ENCODE data around the gene MYLK4. TPM values are rescaled to one million over a fixed set of nuclear protein-coding genes. Genes with fewer than 3 reads are reported as not detected.

MYLK4 gene
- total RNA-seq, 1 donor from 2014 or later, result 1.2 TPM

DNA sequence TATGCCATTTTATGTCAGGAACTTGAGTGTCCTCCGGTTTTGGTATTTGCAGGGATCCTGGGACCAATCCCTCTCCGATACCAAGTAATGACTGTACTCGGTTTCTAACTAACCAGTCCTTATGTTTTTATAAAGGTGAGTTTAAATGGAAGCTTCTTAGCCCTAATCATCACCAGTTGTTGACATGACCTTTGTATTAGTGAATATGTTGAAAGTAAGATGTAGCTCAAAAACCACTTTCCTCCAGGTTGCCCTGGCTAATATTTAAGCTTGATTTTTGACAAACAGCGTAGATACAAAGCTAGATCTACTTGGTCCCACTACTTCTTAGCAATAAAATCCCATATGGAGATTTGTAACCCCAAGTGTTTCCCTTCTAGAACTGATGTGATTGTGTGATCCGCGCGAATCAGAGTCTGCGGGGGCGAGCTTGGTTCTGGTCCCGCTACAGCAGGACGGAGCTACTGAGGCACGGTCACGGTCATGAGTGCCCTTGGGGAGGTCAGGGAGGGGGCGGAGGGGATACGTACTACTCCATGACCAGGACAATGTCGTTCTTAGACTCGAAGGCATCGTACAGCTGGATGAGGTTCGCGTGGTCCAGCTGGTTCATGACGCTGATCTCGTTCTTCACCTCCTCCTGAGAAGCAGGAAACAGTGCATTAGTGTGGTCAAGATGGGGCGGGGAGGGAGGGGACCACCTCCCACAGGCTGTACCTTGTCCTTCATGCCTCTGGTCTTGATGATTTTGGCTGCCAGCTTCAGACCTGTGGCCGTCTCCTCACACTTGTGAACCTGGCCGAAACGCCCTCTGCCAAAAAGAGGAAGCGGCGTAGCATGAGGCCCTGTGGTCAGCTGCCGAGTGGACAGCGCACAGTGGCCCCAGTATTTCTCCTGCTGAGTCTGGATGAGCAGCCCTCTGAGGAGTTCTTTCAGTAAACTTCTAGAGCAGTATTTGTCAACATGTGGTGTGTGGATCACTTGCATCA, 65.7 kb downstream of the MYLK4 start:
- Histone ChIP-seq H3K4me3 (no peak overlapping the region), H3K9me3 (replicated peaks) (no peaks in the 10 kb centered on the region), H3K36me3 (peaks cover 8% of the 10 kb centered on the region), H3K27me3 (ENCODE audit: low read depth) (no peaks in the 10 kb centered on the region), H3K27ac (replicated peaks) (no peak overlapping the region), H3K4me1 (no peaks in the 10 kb centered on the region)
- no peak for DNase-seq
- intact Hi-C loops (cut with micrococcal nuclease), result no loop called here
- TF ChIP-seq, protein P1, sequence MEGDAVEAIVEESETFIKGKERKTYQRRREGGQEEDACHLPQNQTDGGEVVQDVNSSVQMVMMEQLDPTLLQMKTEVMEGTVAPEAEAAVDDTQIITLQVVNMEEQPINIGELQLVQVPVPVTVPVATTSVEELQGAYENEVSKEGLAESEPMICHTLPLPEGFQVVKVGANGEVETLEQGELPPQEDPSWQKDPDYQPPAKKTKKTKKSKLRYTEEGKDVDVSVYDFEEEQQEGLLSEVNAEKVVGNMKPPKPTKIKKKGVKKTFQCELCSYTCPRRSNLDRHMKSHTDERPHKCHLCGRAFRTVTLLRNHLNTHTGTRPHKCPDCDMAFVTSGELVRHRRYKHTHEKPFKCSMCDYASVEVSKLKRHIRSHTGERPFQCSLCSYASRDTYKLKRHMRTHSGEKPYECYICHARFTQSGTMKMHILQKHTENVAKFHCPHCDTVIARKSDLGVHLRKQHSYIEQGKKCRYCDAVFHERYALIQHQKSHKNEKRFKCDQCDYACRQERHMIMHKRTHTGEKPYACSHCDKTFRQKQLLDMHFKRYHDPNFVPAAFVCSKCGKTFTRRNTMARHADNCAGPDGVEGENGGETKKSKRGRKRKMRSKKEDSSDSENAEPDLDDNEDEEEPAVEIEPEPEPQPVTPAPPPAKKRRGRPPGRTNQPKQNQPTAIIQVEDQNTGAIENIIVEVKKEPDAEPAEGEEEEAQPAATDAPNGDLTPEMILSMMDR (IDR thresholded peaks at IDR 0.05; ENCODE audit: borderline replicate concordance), result no peak

DNA sequence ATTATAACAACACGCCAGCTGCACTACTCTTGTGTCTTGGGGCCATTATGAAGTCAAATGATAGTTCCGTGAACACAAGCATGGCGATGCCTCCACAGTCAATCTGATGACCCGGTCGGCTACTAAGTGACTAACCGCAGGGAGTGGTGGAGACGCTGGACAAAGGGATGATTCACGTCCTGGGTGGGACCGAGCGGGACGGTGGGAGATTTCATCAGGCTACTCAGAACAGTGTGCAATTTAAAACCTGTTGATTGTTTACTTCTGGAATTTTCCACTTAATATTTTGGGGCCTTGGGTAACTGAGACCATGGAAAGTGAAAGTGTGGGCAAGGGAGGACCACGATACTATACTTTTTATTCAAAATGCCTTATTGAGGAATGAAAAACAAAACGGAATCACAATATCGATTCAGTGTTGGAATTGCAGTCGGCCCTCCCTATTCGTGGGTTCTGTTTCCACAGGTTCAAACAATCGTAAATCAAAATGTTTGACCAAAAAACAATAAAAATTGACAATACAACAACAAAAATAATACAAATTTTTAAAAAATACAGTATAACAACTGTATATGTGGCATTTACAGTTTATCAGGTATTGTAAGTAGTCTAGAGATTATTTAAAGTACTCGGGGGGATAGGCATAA, 66.5 kb downstream of the MYLK4 start:
- no peak for DNase-seq
- H3K36me3 ChIP-seq, result peaks cover 8% of the 10 kb centered on the region
- no peaks in the 10 kb centered on the region for H3K4me1 ChIP-seq
- H3K9me3 ChIP-seq (replicated peaks), result no peaks in the 10 kb centered on the region
- no peak overlapping the region for H3K4me3 ChIP-seq
- TF ChIP-seq, protein P1 (IDR thresholded peaks at IDR 0.05; ENCODE audit: borderline replicate concordance), result no peak
- H3K27me3 ChIP-seq (ENCODE audit: low read depth), result no peaks in the 10 kb centered on the region
- H3K27ac ChIP-seq (replicated peaks), result no peak overlapping the region
- intact Hi-C loops (cut with micrococcal nuclease), result no loop called here

GRCh38 chr6:2680264-2680922, 70.3 kb downstream of the MYLK4 start:
- intact Hi-C loops (cut with micrococcal nuclease), result no loop called here
- H3K36me3 ChIP-seq, result peaks cover 8% of the 10 kb centered on the region
- no peak overlapping the region for H3K4me3 ChIP-seq
- no peak for DNase-seq
- H3K27me3 ChIP-seq (ENCODE audit: low read depth), result no peaks in the 10 kb centered on the region
- H3K9me3 ChIP-seq (replicated peaks), result no peaks in the 10 kb centered on the region
- no peaks in the 10 kb centered on the region for H3K4me1 ChIP-seq
- TF ChIP-seq, protein P1 (IDR thresholded peaks at IDR 0.05; ENCODE audit: borderline replicate concordance), result no peak
- H3K27ac ChIP-seq (replicated peaks), result no peak overlapping the region

DNA sequence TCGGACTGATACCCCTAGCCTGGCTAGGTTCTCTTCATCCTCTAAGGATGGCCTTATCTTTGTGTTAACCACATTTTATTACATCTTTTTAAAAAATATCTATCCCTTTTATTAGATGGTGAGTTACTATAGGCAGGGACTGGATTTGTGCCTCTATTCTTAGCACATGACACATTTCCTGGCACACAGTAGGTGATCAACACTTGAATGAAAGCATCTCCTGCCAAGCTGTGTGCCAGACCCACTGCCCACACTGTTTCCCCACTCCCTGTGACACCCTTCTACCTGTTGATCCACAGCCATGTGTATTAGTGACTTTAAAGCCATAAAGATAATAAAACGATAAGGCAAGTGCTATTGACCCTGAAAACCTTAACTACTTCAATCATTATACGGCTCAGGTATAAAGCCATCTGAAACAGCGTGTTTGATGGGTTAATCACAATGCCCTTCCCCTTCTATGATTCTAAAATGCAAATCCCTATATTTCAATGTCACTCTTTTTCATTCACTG, 73.6 kb downstream of the MYLK4 start:
- H3K9me3 ChIP-seq (replicated peaks), result no peaks in the 10 kb centered on the region
- TF ChIP-seq, protein P1 (IDR thresholded peaks at IDR 0.05; ENCODE audit: borderline replicate concordance), result no peak
- H3K4me1 ChIP-seq, result no peaks in the 10 kb centered on the region
- H3K4me3 ChIP-seq, result no peak overlapping the region
- no peaks in the 10 kb centered on the region for H3K27me3 ChIP-seq (ENCODE audit: low read depth)
- intact Hi-C loops (cut with micrococcal nuclease), result no loop called here
- no peaks in the 10 kb centered on the region for H3K36me3 ChIP-seq
- no peak for DNase-seq
- H3K27ac ChIP-seq (replicated peaks), result no peak overlapping the region

DNA sequence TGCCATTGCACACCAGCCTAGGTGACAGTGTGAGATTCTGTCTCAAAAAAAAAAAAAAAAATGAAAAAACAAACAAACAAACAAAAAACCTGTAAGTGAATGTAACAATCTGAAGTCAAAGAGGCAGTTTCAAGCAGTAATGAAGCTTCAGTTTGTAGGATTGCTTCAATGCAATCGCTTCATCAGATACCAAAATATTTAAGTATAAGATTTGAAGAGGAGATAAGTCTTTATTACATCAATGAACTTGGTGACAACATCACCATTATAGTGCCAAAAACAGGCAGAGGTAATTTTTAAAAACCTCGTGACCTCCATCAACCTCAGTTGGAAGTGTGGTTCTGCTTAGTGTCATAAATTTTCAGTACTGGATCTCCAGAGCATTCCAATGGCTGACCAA, 74.7 kb downstream of the MYLK4 start:
- DNase-seq, result no peak
- H3K9me3 ChIP-seq (replicated peaks), result no peaks in the 10 kb centered on the region
- no peak overlapping the region for H3K4me3 ChIP-seq
- H3K4me1 ChIP-seq, result no peaks in the 10 kb centered on the region
- TF ChIP-seq, protein P1 (IDR thresholded peaks at IDR 0.05; ENCODE audit: borderline replicate concordance), result no peak
- H3K27ac ChIP-seq (replicated peaks), result no peak overlapping the region
- H3K36me3 ChIP-seq, result no peaks in the 10 kb centered on the region
- intact Hi-C loops (cut with micrococcal nuclease), result no loop called here
- H3K27me3 ChIP-seq (ENCODE audit: low read depth), result no peaks in the 10 kb centered on the region
